OCI-LY7 (cell line): Measurements from ENCODE around the gene SAMMSON. TPM values are rescaled to one million over a fixed set of nuclear protein-coding genes. Genes with fewer than 3 reads are reported as not detected.

Experiments
- BruUV-seq: library from RNA; stranded (reverse); fragments of 400-500 nt; replicated peaks from 2 replicates; lab custom pipeline; 2021; lab: Mats Ljungman, UMichigan
- CTCF ChIA-PET: fragments of 300-600 bp; sonication (Branson Sonifier 250); formaldehyde crosslinking; loops from one replicate; lab custom pipeline; 2022; ENCODE audit warnings: antibody characterized with exemption; ENCODE audit not compliant: unreplicated experiment; lab: Charles Lee
- POLR2A ChIA-PET: fragments of 300-600 bp; sonication (Branson Sonifier 250); formaldehyde crosslinking; loops from one replicate; lab custom pipeline; 2022; ENCODE audit warnings: antibody characterized with exemption; lab: Charles Lee
- DNase-seq: peaks from one replicate; pipeline ENCODE4 v3.0.0-alpha.2; 2015; ENCODE audit warnings: low spot score
- H2AFZ ChIP-seq: fragments of 200-600 bp; sonication (generic), shearing (Covaris generic); 2 replicates; pipeline ENCODE4 v1.6.1; 2014; ENCODE audit warnings: mild to moderate bottlenecking, antibody characterized with exemption, low read length, moderate library complexity
- H3K27ac ChIP-seq: fragments of 200-600 bp; sonication (generic); 2 replicates; pipeline ENCODE4 v1.5.1; 2014; ENCODE audit warnings: mixed run types, low read depth, mild to moderate bottlenecking, moderate library complexity, low read length, inconsistent platforms; ENCODE audit not compliant: poor library complexity, severe bottlenecking
- H3K36me3 ChIP-seq: fragments of 200-600 bp; sonication (generic); 2 replicates; pipeline ENCODE4 v1.6.1; 2014; ENCODE audit warnings: mild to moderate bottlenecking, antibody characterized with exemption, low read length, moderate library complexity, mixed read lengths; ENCODE audit not compliant: insufficient read depth
- H3K4me1 ChIP-seq: fragments of 200-600 bp; sonication (generic); 2 replicates; pipeline ENCODE4 v1.5.1; 2014; ENCODE audit warnings: mild to moderate bottlenecking, low read length; ENCODE audit not compliant: insufficient read depth, poor library complexity, severe bottlenecking
- H3K4me2 ChIP-seq: fragments of 200-600 bp; sonication (generic); 2 replicates; pipeline ENCODE4 v1.6.1; 2014; ENCODE audit warnings: mild to moderate bottlenecking, low read length
- H3K4me3 ChIP-seq: fragments of 200-600 bp; sonication (generic); 2 replicates; pipeline ENCODE4 v1.5.1; 2014; ENCODE audit warnings: mild to moderate bottlenecking, low read depth, low read length; ENCODE audit not compliant: poor library complexity, severe bottlenecking
- H3K79me2 ChIP-seq: fragments of 200-600 bp; sonication (generic); 2 replicates; pipeline ENCODE4 v1.6.1; 2016; ENCODE audit warnings: low read depth, mild to moderate bottlenecking, low read length, moderate library complexity, mixed read lengths; ENCODE audit not compliant: insufficient read depth
- H3K9me2 ChIP-seq: fragments of 200-600 bp; sonication (generic); 2 replicates; pipeline ENCODE4 v1.6.1; 2016; ENCODE audit warnings: mild to moderate bottlenecking, low read length, mixed read lengths; ENCODE audit not compliant: insufficient read depth
- H3K9me3 ChIP-seq: fragments of 200-600 bp; sonication (generic); 2 replicates; pipeline ENCODE4 v1.6.1; 2014; ENCODE audit warnings: mild to moderate bottlenecking, mixed run types, low read length, mixed read lengths
- H4K20me1 ChIP-seq: fragments of 200-600 bp; sonication (generic); 2 replicates; pipeline ENCODE4 v1.6.1; 2014; ENCODE audit warnings: mild to moderate bottlenecking, antibody characterized with exemption, low read length, moderate library complexity, mixed read lengths; ENCODE audit not compliant: insufficient read depth
- EZH2phosphoT487 ChIP-seq: fragments of 200-600 bp; sonication (generic); IDR thresholded peaks from 2 replicates; pipeline ENCODE4 v1.6.1; 2018; ENCODE audit warnings: low read depth, borderline replicate concordance, mild to moderate bottlenecking, mixed run types, antibody characterized with exemption, low read length, moderate library complexity, mixed read lengths
- intact Hi-C: fragments of 100-400 bp; cut with micrococcal nuclease; formaldehyde crosslinking; loops from one replicate; pipeline ENCODE4 v1.10.0; 2022; ENCODE audit not compliant: unreplicated experiment
- total RNA-seq, 2 experiments: library from RNA; depleted of rRNA in 1 of 2; stranded (reverse); fragments of >200 nt in 1 of 2; shearing (Covaris generic) in 1 of 2; gene quantifications; 2 replicates each; pipeline ENCODE4 v1.2.3, GENCODE V29; 2014 to 2022
- TF ChIP-seq, protein P1 (sequence below): fragments of 200-600 bp; sonication (generic); conservative IDR thresholded peaks from 2 replicates; pipeline ENCODE4 v1.5.1; 2014; ENCODE audit warnings: mild to moderate bottlenecking, antibody characterized with exemption, low read length, moderate library complexity, mixed read lengths

Gene SAMMSON
- total RNA-seq, 2 experiments from 2014 or later = not detected

DNA sequence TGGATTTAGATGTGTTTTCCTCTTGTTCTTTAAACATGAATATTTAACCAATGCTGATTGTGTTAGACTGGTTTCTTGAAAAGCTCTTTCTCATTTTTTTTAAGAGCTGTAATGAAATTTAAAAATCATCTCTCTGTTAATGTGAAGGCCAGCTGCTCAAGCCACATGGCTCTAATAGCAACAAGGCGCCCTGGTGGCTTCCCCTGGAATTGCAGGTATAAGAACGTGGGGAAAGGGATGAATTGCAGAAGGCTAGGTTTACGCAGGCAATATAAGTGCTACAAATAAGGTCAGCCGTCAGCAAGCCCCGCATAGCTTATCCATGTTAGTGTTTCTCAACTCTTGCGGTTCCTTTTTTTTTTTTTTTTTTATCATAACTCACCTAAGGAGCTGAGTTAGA lies 108.5 kb downstream of the SAMMSON start:
- no peaks in the 10 kb centered on the region for H3K79me2 ChIP-seq
- DNase-seq = peak; percentile 10
- H3K4me2 ChIP-seq = no peak overlapping the region
- POLR2A ChIA-PET = no interaction called here
- H2AFZ ChIP-seq = no peak overlapping the region
- H3K9me3 ChIP-seq = no peaks in the 10 kb centered on the region
- no peaks in the 10 kb centered on the region for H3K9me2 ChIP-seq
- H3K4me3 ChIP-seq = no peak overlapping the region
- H3K27ac ChIP-seq = no peak overlapping the region
- no TSS peak for BruUV-seq
- intact Hi-C loops = no loop called here
- CTCF ChIA-PET = no interaction called here
- no peak for TF ChIP-seq EZH2phosphoT487
- TF ChIP-seq, protein P1, sequence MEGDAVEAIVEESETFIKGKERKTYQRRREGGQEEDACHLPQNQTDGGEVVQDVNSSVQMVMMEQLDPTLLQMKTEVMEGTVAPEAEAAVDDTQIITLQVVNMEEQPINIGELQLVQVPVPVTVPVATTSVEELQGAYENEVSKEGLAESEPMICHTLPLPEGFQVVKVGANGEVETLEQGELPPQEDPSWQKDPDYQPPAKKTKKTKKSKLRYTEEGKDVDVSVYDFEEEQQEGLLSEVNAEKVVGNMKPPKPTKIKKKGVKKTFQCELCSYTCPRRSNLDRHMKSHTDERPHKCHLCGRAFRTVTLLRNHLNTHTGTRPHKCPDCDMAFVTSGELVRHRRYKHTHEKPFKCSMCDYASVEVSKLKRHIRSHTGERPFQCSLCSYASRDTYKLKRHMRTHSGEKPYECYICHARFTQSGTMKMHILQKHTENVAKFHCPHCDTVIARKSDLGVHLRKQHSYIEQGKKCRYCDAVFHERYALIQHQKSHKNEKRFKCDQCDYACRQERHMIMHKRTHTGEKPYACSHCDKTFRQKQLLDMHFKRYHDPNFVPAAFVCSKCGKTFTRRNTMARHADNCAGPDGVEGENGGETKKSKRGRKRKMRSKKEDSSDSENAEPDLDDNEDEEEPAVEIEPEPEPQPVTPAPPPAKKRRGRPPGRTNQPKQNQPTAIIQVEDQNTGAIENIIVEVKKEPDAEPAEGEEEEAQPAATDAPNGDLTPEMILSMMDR = peak; percentile 73
- no peaks in the 10 kb centered on the region for H3K36me3 ChIP-seq
- H4K20me1 ChIP-seq = no peaks in the 10 kb centered on the region
- no peaks in the 10 kb centered on the region for H3K4me1 ChIP-seq

DNA sequence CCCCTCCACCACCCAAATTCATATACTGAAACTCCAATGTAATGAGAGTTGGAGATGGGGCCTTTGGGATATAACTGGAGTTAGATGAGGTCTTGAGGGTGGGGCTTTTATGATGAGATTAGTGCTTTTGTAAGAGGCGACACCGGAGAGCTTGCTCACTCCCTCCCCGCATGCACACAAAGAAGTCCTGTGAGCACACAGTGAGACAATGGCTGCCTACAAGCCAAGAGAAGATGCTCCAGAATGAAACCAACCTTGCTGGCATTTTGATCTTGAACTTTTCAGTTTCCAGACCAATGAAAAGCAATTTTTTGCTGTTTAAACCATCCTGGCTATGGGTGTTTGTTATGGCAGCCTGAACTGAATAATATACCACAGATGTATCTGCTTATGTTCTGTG lies 109.0 kb downstream of the SAMMSON start:
- DNase-seq = no peak
- no peak for TF ChIP-seq EZH2phosphoT487
- TF ChIP-seq, protein P1 = no peak
- no peaks in the 10 kb centered on the region for H4K20me1 ChIP-seq
- H3K79me2 ChIP-seq = no peaks in the 10 kb centered on the region
- ChIA-PET CTCF (no interaction called here), POLR2A (no interaction called here)
- H3K4me2 ChIP-seq = no peak overlapping the region
- H3K4me1 ChIP-seq = no peaks in the 10 kb centered on the region
- no peaks in the 10 kb centered on the region for H3K9me2 ChIP-seq
- intact Hi-C loops = no loop called here
- H3K4me3 ChIP-seq = no peak overlapping the region
- no peaks in the 10 kb centered on the region for H3K9me3 ChIP-seq
- H2AFZ ChIP-seq = no peak overlapping the region
- no TSS peak for BruUV-seq
- no peak overlapping the region for H3K27ac ChIP-seq
- H3K36me3 ChIP-seq = no peaks in the 10 kb centered on the region

DNA sequence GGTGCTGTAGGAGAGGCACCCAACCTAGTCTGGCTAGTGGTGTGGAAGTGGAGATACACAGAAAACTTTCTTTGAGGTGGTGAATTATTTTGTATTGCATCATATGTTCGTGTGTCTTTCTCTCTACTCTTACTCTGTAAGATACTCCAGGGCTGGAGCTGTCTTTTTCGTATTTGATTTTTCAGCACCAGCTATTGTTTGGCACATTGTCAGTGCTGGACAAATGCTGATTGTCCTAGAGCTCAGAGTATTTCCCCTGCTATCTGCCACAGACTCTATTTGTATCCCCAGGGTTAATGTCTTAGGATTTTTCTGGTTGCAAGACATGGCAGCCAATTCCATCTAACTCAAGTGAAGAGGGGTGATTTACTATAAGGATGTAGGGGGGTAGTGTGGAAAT lies 110.5 kb downstream of the SAMMSON start:
- TF ChIP-seq EZH2phosphoT487 = no peak
- TF ChIP-seq, protein P1 = no peak
- H3K36me3 ChIP-seq = no peaks in the 10 kb centered on the region
- POLR2A ChIA-PET = no interaction called here
- no peak for DNase-seq
- no peaks in the 10 kb centered on the region for H3K9me2 ChIP-seq
- CTCF ChIA-PET = no interaction called here
- H3K27ac ChIP-seq = no peak overlapping the region
- no peaks in the 10 kb centered on the region for H3K79me2 ChIP-seq
- intact Hi-C loops = no loop called here
- no peak overlapping the region for H3K4me3 ChIP-seq
- no peaks in the 10 kb centered on the region for H3K9me3 ChIP-seq
- H3K4me1 ChIP-seq = no peaks in the 10 kb centered on the region
- H3K4me2 ChIP-seq = no peak overlapping the region
- no peak overlapping the region for H2AFZ ChIP-seq
- BruUV-seq = no TSS peak
- H4K20me1 ChIP-seq = no peaks in the 10 kb centered on the region
